GM12878 (cell line): ENCODE data around the gene TRIAP1. TPM values are rescaled to one million over a fixed set of nuclear protein-coding genes. Genes with fewer than 3 reads are reported as not detected.

ENCODE experiments used
- polyA plus RNA-seq, 11 experiments: library from polyadenylated mRNA; depleted of rRNA in 4 of 11; unstranded in 6 of 11; stranded (reverse) in 5 of 11; fragments of >200 nt; fragmentation: Nextera tagmentation in 4 of 11; fragmentation: Illumina TruSeq in 1 of 11; extraction: Ambion mirVana in 4 of 11; extraction: Trizol in 1 of 11; gene quantifications; 1 replicate in 1 of 11; 2 replicates in 10 of 11; pipeline versions ENCODE4 v1.2.1 to v1.2.3, GENCODE V29; 2011 to 2016; ENCODE audit warnings: inconsistent platforms in 2 of 11, missing spikeins in 2 of 11, low read depth in 1 of 11
- total RNA-seq, 4 experiments: library from RNA; depleted of rRNA in 3 of 4; stranded (reverse); fragments of >200 nt in 3 of 4; fragmentation: Illumina TruSeq in 1 of 4; extraction: Trizol in 1 of 4; gene quantifications; 2 replicates each; pipeline versions ENCODE4 v1.2.1 to v1.2.3, GENCODE V29; 2013 to 2021

TRIAP1 gene
- total and polyA plus RNA-seq, 10 of the 15 experiments (the other 5 are each of a cell fraction or from before 2014, with no cell fraction given) = 44.8 to 346 (median 80.8) TPM

Other genes starting within 250 kb of the TRIAP1 start
Only the 7 nearest of the 16 such genes appear.
- not detected in 2 replicates for gene MSI1, start 77.2 kb downstream of the TRIAP1 start, total RNA-seq (2014; rRNA removed)
- not detected in 2 replicates for gene MSI1, start 77.2 kb downstream of the TRIAP1 start, total RNA-seq (2014; rRNA removed; fragmentation: Illumina TruSeq; extraction: Trizol)
- 0.16 TPM in 1 of 2 replicates, not detected in the other for gene MSI1, start 77.2 kb downstream of the TRIAP1 start, total RNA-seq (2021)
- not detected in 2 replicates for gene MSI1, start 77.2 kb downstream of the TRIAP1 start, polyA plus RNA-seq (2011; rRNA removed)
- not detected in 2 replicates for gene MSI1, start 77.2 kb downstream of the TRIAP1 start, polyA plus RNA-seq (2014; fragmentation: Illumina TruSeq; extraction: Trizol)
- gene MSI1, start 77.2 kb downstream of the TRIAP1 start, polyA plus RNA-seq (2014; fragmentation: Nextera tagmentation; extraction: Ambion mirVana) = not detected
- not detected in 2 replicates for gene MSI1, start 77.2 kb downstream of the TRIAP1 start, polyA plus RNA-seq (2014; rRNA removed)
- under 1 TPM in 1 of 2 experiments, not detected in 1; 0.04 TPM for gene MSI1, start 77.2 kb downstream of the TRIAP1 start, polyA plus RNA-seq (2016; fragmentation: Nextera tagmentation; extraction: Ambion mirVana)
- gene COX6A1, start 8.3 kb downstream of the TRIAP1 start, total RNA-seq (2014; rRNA removed) = 929 and 945 TPM in 2 replicates
- 406 and 408 TPM in 2 replicates for gene COX6A1, start 8.3 kb downstream of the TRIAP1 start, total RNA-seq (2014; rRNA removed; fragmentation: Illumina TruSeq; extraction: Trizol)
- 411 and 444 TPM in 2 replicates for gene COX6A1, start 8.3 kb downstream of the TRIAP1 start, total RNA-seq (2021)
- gene COX6A1, start 8.3 kb downstream of the TRIAP1 start, polyA plus RNA-seq (2011; rRNA removed) = 485 and 767 TPM in 2 replicates
- gene COX6A1, start 8.3 kb downstream of the TRIAP1 start, polyA plus RNA-seq (2014; fragmentation: Illumina TruSeq; extraction: Trizol) = 243 and 574 TPM in 2 replicates
- 1,000 to 10,000 TPM; 2,509 to 2,723 TPM for gene COX6A1, start 8.3 kb downstream of the TRIAP1 start, polyA plus RNA-seq (2014; fragmentation: Nextera tagmentation; extraction: Ambion mirVana)
- gene COX6A1, start 8.3 kb downstream of the TRIAP1 start, polyA plus RNA-seq (2014; rRNA removed) = 1,110 and 1,170 TPM in 2 replicates
- gene COX6A1, start 8.3 kb downstream of the TRIAP1 start, polyA plus RNA-seq (2016; fragmentation: Nextera tagmentation; extraction: Ambion mirVana) = 1,000 to 10,000 TPM; 1,109 to 1,208 TPM
- 20.1 and 22.7 TPM in 2 replicates for gene GATC, start 60 bp upstream of the TRIAP1 start, total RNA-seq (2014; rRNA removed)
- gene GATC, start 60 bp upstream of the TRIAP1 start, total RNA-seq (2014; rRNA removed; fragmentation: Illumina TruSeq; extraction: Trizol) = 21.7 and 22.0 TPM in 2 replicates
- 33.6 and 40.3 TPM in 2 replicates for gene GATC, start 60 bp upstream of the TRIAP1 start, total RNA-seq (2021)
- gene GATC, start 60 bp upstream of the TRIAP1 start, polyA plus RNA-seq (2011; rRNA removed) = 29.8 and 39.8 TPM in 2 replicates
- 24.2 and 29.7 TPM in 2 replicates for gene GATC, start 60 bp upstream of the TRIAP1 start, polyA plus RNA-seq (2014; fragmentation: Illumina TruSeq; extraction: Trizol)
- 1 to 10 TPM; 5.1 to 9.6 TPM for gene GATC, start 60 bp upstream of the TRIAP1 start, polyA plus RNA-seq (2014; fragmentation: Nextera tagmentation; extraction: Ambion mirVana)
- gene GATC, start 60 bp upstream of the TRIAP1 start, polyA plus RNA-seq (2014; rRNA removed) = 14.5 and 17.2 TPM in 2 replicates
- gene GATC, start 60 bp upstream of the TRIAP1 start, polyA plus RNA-seq (2016; fragmentation: Nextera tagmentation; extraction: Ambion mirVana) = 10 to 100 TPM; 27.2 to 31.6 TPM
- 141 and 182 TPM in 2 replicates for gene SRSF9, start 23.4 kb upstream of the TRIAP1 start, total RNA-seq (2014; rRNA removed)
- gene SRSF9, start 23.4 kb upstream of the TRIAP1 start, total RNA-seq (2014; rRNA removed; fragmentation: Illumina TruSeq; extraction: Trizol) = 180 and 190 TPM in 2 replicates
- 231 and 241 TPM in 2 replicates for gene SRSF9, start 23.4 kb upstream of the TRIAP1 start, total RNA-seq (2021)
- gene SRSF9, start 23.4 kb upstream of the TRIAP1 start, polyA plus RNA-seq (2011; rRNA removed) = 173 and 179 TPM in 2 replicates
- 146 and 153 TPM in 2 replicates for gene SRSF9, start 23.4 kb upstream of the TRIAP1 start, polyA plus RNA-seq (2014; fragmentation: Illumina TruSeq; extraction: Trizol)
- 10 to 100 TPM; 56.2 to 96.4 TPM for gene SRSF9, start 23.4 kb upstream of the TRIAP1 start, polyA plus RNA-seq (2014; fragmentation: Nextera tagmentation; extraction: Ambion mirVana)
- gene SRSF9, start 23.4 kb upstream of the TRIAP1 start, polyA plus RNA-seq (2014; rRNA removed) = 251 and 272 TPM in 2 replicates
- gene SRSF9, start 23.4 kb upstream of the TRIAP1 start, polyA plus RNA-seq (2016; fragmentation: Nextera tagmentation; extraction: Ambion mirVana) = 100 to 1,000 TPM; 422 to 510 TPM
- gene DYNLL1, start 49.7 kb upstream of the TRIAP1 start, total RNA-seq (2014; rRNA removed) = 217 and 280 TPM in 2 replicates
- 341 and 355 TPM in 2 replicates for gene DYNLL1, start 49.7 kb upstream of the TRIAP1 start, total RNA-seq (2014; rRNA removed; fragmentation: Illumina TruSeq; extraction: Trizol)
- gene DYNLL1, start 49.7 kb upstream of the TRIAP1 start, total RNA-seq (2021) = 239 and 249 TPM in 2 replicates
- gene DYNLL1, start 49.7 kb upstream of the TRIAP1 start, polyA plus RNA-seq (2011; rRNA removed) = 366 and 389 TPM in 2 replicates
- 351 and 393 TPM in 2 replicates for gene DYNLL1, start 49.7 kb upstream of the TRIAP1 start, polyA plus RNA-seq (2014; fragmentation: Illumina TruSeq; extraction: Trizol)
- 100 to 1,000 TPM; 744 to 796 TPM for gene DYNLL1, start 49.7 kb upstream of the TRIAP1 start, polyA plus RNA-seq (2014; fragmentation: Nextera tagmentation; extraction: Ambion mirVana)
- 342 and 435 TPM in 2 replicates for gene DYNLL1, start 49.7 kb upstream of the TRIAP1 start, polyA plus RNA-seq (2014; rRNA removed)
- 100 to 1,000 TPM; 586 to 593 TPM for gene DYNLL1, start 49.7 kb upstream of the TRIAP1 start, polyA plus RNA-seq (2016; fragmentation: Nextera tagmentation; extraction: Ambion mirVana)
- gene COQ5, start 82.8 kb upstream of the TRIAP1 start, total RNA-seq (2014; rRNA removed) = 43.2 and 47.8 TPM in 2 replicates
- gene COQ5, start 82.8 kb upstream of the TRIAP1 start, total RNA-seq (2014; rRNA removed; fragmentation: Illumina TruSeq; extraction: Trizol) = 35.6 and 38.6 TPM in 2 replicates
- 30.0 and 32.1 TPM in 2 replicates for gene COQ5, start 82.8 kb upstream of the TRIAP1 start, total RNA-seq (2021)
- 50.2 and 66.1 TPM in 2 replicates for gene COQ5, start 82.8 kb upstream of the TRIAP1 start, polyA plus RNA-seq (2011; rRNA removed)
- gene COQ5, start 82.8 kb upstream of the TRIAP1 start, polyA plus RNA-seq (2014; fragmentation: Illumina TruSeq; extraction: Trizol) = 38.0 and 38.1 TPM in 2 replicates
- gene COQ5, start 82.8 kb upstream of the TRIAP1 start, polyA plus RNA-seq (2014; fragmentation: Nextera tagmentation; extraction: Ambion mirVana) = 10 to 100 TPM; 24.8 to 32.8 TPM
- gene COQ5, start 82.8 kb upstream of the TRIAP1 start, polyA plus RNA-seq (2014; rRNA removed) = 30.4 and 37.6 TPM in 2 replicates
- 10 to 100 TPM; 66.1 to 69.3 TPM for gene COQ5, start 82.8 kb upstream of the TRIAP1 start, polyA plus RNA-seq (2016; fragmentation: Nextera tagmentation; extraction: Ambion mirVana)
- gene RNF10, start 88.0 kb upstream of the TRIAP1 start, total RNA-seq (2014; rRNA removed) = 39.6 and 48.2 TPM in 2 replicates
- 43.9 and 52.5 TPM in 2 replicates for gene RNF10, start 88.0 kb upstream of the TRIAP1 start, total RNA-seq (2014; rRNA removed; fragmentation: Illumina TruSeq; extraction: Trizol)
- gene RNF10, start 88.0 kb upstream of the TRIAP1 start, total RNA-seq (2021) = 118 and 127 TPM in 2 replicates
- gene RNF10, start 88.0 kb upstream of the TRIAP1 start, polyA plus RNA-seq (2011; rRNA removed) = 64.4 and 70.8 TPM in 2 replicates
- 91.2 and 98.5 TPM in 2 replicates for gene RNF10, start 88.0 kb upstream of the TRIAP1 start, polyA plus RNA-seq (2014; fragmentation: Illumina TruSeq; extraction: Trizol)
- 10 to 100 TPM; 55.3 to 58.3 TPM for gene RNF10, start 88.0 kb upstream of the TRIAP1 start, polyA plus RNA-seq (2014; fragmentation: Nextera tagmentation; extraction: Ambion mirVana)
- 56.5 and 57.1 TPM in 2 replicates for gene RNF10, start 88.0 kb upstream of the TRIAP1 start, polyA plus RNA-seq (2014; rRNA removed)
- gene RNF10, start 88.0 kb upstream of the TRIAP1 start, polyA plus RNA-seq (2016; fragmentation: Nextera tagmentation; extraction: Ambion mirVana) = 100 to 1,000 TPM; 109 to 116 TPM